ENCODE results near the gene CTNNBIP1.

- TF ChIP-seq CTCF (IDR thresholded peaks at IDR 0.05) (no peak), POLR2A (IDR thresholded peaks at IDR 0.05) (no peak)
Measured at GRCh38 chr1:9808459-9808858, 101.6 kb downstream of the CTNNBIP1 start.
